Astrocyte of the spinal cord (primary cell): ENCODE measurements around the gene HGF.
"Not testable (repeated sequence)": the region's sequence is repeated elsewhere in the genome, so short reads cannot be mapped to it uniquely, and the experiment has no call there.

Experiments
- DNase-seq: peaks from one replicate; pipeline ENCODE4 v3.0.0; 2011; ENCODE audit warnings: low read depth, low spot score
- H3K4me3 ChIP-seq: 2 replicates; pipeline ENCODE4 v1.5.1; 2011; ENCODE audit warnings: low read depth, mild to moderate bottlenecking, low read length, moderate library complexity
- CTCF ChIP-seq: IDR thresholded peaks from 2 replicates; pipeline ENCODE4 v1.5.1; 2012; ENCODE audit warnings: low read depth, mild to moderate bottlenecking, low read length, inconsistent platforms
- in situ Hi-C: cut with HindIII; loops from 2 replicates; pipeline ENCODE4 v1.10.0; 2017; ENCODE audit warnings: low sequenced_read_pairs

HGF gene

GRCh38 chr7:81769891-81770727 lies at the start of gene HGF:
Gene HGF (minus strand): TSS chr7:81770047. CDS start chr7:81769971, 76 bp downstream.
- peak within 1 kb of the TSS; percentile 6 for H3K4me3 ChIP-seq
- TF ChIP-seq CTCF = peak; percentile 18
- in situ Hi-C loops = no loop called here
- peak; percentile 52 for DNase-seq

- in situ Hi-C loops = no loop called here
- no peak for DNase-seq
- TF ChIP-seq CTCF = no peak
- no peak overlapping the region for H3K4me3 ChIP-seq
Observed at GRCh38 chr7:81816312-81816711, 46.5 kb upstream of the HGF start.

- in situ Hi-C loops, H3K4me3 ChIP-seq, DNase-seq: not testable (repeated sequence)
Observed at GRCh38 chr7:81812866-81813476, 43.1 kb upstream of the HGF start.

GRCh38 chr7:81811956-81812865 lies 42.4 kb upstream of the HGF start:
- no peak for DNase-seq
- H3K4me3 ChIP-seq = no peak overlapping the region
- TF ChIP-seq CTCF = no peak
- in situ Hi-C loops = no loop called here

GRCh38 chr7:81810476-81811155 lies 40.8 kb upstream of the HGF start:
- no peak overlapping the region for H3K4me3 ChIP-seq
- in situ Hi-C loops = no loop called here
- TF ChIP-seq CTCF = no peak
- no peak for DNase-seq

GRCh38 chr7:81808310-81808709 lies 38.5 kb upstream of the HGF start:
- H3K4me3 ChIP-seq, DNase-seq, in situ Hi-C loops: not testable (repeated sequence)

GRCh38 chr7:81803267-81803666 lies 33.4 kb upstream of the HGF start:
- no peak for TF ChIP-seq CTCF
- H3K4me3 ChIP-seq = no peak overlapping the region
- in situ Hi-C loops = no loop called here
- no peak for DNase-seq
